Activated CD4-positive, alpha-beta T cell treated with anti-CD3 and anti-CD28 coated beads, Interleukin-2, amount 50 U/mL, for 1 hour (primary cell): ENCODE data around the gene PTPN12.
"Not testable (repeated sequence)": the region's sequence is repeated elsewhere in the genome, so short reads cannot be mapped to it uniquely, and the experiment has no call there.

Experiments used
- DNase-seq: peaks from one replicate; pipeline ENCODE4 v3.0.0-alpha.2; 2020

Gene PTPN12

DNA sequence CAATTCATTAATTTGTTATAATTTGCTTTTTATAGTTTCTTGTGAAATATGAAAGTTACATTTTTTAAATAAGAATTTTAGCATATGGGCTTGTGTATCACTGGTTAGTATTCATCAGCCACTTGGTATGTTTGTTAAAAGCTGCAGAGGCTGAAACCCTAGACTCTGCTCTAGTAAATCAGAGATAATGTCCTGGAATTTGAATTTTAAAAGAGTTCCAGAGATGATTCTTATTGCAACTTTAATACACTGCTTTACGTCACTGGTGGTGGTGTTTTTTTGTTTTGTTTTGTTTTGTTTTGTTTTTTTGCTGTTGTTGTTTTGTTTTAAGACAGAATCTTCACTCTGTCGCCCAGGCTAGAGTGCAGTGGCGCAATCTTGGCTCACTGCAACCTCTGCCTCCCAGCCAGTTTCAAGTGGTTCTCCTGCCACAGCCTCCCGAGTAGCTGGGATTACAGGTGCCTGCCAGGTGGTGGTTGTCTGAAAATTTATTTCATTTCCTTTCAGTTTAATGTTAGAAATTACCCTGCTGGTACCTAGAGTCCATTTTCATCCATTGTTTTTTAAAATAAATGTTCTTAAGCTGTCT is 43.8 kb downstream of the PTPN12 start:
- no peak for DNase-seq

- DNase-seq = no peak
These were observed 50.2 kb downstream of the PTPN12 start for GRCh38 chr7:77587272-77587671.

- no peak for DNase-seq
These were observed 63.9 kb downstream of the PTPN12 start for GRCh38 chr7:77600952-77601351.

GRCh38 chr7:77606562-77606961 is 69.5 kb downstream of the PTPN12 start:
- DNase-seq = no peak

DNA sequence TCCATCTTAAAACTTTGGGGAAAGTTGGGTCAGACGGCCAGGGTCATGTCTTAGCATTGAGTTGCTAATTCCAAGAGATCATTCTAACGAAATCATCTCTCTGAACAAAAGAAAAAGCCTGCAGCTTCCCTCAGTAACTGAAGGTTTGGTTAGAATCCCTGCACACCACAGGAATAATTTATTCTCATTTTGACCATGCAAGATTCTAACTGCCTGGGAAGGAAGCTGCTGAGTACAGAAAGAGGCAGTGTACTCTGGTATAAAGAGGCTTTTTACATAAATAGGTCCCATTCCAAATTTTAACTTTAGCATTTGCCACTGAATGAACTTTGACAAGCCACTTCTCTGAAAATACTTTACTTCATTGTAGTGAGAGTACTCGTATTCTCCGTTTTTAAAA is 82.2 kb downstream of the PTPN12 start:
- no peak for DNase-seq

DNA sequence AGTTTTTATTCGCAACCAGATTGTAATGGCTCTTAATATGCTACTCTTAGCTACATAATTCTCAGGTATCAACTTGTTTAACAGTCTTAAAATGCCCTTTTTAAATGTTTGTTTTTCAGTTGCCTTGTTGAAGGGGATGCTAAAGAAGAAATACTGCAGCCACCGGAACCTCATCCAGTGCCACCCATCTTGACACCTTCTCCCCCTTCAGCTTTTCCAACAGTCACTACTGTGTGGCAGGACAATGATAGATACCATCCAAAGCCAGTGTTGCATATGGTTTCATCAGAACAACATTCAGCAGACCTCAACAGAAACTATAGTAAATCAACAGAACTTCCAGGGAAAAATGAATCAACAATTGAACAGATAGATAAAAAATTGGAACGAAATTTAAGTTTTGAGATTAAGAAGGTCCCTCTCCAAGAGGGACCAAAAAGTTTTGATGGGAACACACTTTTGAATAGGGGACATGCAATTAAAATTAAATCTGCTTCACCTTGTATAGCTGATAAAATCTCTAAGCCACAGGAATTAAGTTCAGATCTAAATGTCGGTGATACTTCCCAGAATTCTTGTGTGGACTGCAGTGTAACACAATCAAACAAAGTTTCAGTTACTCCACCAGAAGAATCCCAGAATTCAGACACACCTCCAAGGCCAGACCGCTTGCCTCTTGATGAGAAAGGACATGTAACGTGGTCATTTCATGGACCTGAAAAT is 89.7 kb downstream of the PTPN12 start:
- DNase-seq = no peak

DNA sequence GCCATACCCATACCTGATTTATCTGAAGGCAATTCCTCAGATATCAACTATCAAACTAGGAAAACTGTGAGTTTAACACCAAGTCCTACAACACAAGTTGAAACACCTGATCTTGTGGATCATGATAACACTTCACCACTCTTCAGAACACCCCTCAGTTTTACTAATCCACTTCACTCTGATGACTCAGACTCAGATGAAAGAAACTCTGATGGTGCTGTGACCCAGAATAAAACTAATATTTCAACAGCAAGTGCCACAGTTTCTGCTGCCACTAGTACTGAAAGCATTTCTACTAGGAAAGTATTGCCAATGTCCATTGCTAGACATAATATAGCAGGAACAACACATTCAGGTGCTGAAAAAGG is 90.2 kb downstream of the PTPN12 start:
- DNase-seq = no peak

DNA sequence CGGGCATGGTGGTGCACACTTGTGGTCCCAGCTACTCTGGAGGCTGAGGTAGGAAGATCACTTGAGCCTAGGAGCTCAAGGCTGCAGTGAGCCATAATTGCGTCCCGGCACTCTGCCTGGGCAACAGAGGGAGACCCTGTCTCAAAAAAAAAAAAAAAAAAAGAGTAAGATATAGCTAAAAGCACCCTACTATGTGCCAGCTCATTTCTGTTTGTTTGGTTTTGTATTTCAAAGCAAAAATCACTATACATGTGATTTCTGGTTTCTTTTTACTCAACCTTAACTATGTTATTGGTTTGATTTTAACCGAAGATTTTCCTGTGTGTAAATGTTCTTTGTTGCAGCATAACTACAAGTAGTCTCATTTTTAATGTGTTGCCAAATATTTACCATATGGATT is 92.7 kb downstream of the PTPN12 start:
- DNase-seq = no peak

DNA sequence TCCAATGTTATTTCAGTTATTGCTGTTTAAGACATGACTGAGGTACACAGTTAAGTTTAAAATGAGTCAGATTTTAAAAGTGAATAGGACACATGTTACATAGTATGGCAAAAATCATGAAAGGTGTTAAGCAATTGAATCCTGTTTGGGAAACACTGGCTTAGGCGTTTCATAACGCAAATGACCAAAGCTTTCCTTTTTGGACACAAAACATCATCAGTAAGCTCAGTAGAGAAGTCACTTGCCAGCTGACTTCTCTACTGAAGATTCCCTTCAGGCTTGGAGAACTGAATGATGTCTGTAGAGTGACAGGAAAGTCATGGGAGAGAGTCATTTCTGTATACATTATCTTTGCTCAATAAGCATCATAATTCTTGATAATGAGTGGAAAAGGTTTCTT is 94.7 kb downstream of the PTPN12 start:
- no peak for DNase-seq

- no peak for DNase-seq
These were observed 107.7 kb downstream of the PTPN12 start for GRCh38 chr7:77644774-77645173.

DNA sequence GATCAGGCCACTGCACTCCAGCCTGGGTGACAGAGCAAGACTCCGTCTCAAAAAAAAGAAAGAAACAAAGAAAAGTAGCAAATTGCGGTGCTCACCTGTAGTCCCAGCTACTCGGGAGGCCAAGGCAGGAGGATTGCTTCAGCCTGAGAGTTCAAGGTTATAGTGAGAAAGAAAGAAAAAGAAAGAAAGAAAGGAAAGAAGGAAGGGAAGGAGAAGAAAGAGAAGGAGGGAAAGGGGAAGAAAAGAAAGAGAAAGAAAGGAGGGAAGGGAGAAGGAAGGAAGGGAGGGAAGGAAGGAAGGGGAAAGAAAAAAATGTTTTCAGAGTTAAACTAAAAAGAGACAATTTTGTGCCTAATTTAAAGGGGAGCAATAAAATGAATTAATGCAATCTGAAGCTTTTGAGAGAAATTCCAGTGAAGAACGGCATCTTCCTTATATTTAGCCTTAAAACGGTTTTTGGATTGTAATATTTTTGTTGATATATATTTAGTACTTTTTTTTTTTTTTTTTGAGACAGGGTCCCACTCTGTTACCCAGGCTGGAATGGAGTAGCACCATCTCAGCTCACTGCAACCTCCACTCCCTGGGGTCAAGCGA is 111.7 kb downstream of the PTPN12 start:
- DNase-seq = no peak

DNA sequence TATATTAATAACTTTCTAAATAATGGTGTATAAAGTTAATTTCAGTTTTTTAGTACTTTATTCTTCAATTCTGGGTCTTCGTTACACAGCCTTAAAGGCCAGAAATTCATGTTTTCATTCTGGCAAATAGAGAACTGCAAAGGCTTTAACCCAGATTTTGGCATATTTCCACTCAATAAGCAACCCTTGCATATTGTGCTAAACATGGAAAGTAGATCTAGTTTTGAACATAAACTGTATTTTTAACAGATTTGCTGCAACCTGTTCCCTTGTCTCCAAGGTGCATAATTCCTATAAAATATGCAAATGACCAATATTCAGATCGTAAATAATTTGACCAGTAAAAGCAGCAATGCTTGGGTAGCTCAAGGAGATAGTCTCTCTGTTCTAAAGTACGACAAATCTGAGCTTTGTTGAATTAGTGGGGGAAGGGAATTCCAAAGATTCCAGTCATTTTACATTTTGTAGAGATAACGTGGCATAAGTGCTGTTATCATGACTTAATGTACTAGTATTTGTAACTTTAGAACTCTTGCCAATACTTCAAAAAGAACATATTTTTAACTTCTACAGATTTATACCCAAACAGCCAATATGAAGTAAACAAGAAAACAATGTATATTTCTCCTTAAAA is 112.7 kb downstream of the PTPN12 start:
- no peak for DNase-seq

- peak; percentile 8 for DNase-seq
These were observed 114.6 kb downstream of the PTPN12 start for GRCh38 chr7:77651575-77652162.

DNA sequence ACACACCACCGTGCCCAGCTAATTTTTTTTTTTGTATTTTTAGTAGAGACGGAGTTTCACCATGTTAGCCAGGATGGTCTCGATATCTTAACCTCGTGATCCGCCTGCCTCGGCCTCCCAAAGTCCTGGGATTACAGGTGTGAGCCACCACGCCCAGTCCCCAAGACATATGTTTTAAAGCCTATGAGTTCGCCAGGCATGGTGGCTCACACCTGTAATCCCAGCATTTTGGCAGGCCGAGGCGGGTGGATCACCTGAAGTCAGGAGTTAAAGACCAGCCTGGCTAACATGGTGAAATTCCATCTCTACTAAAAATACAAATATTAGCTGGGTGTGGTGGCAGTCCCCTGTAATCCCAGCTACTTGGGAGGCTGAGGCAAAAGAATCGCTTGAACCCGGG is 115.7 kb downstream of the PTPN12 start:
- DNase-seq = not testable (repeated sequence)

- DNase-seq = no peak
These were observed 116.5 kb downstream of the PTPN12 start for GRCh38 chr7:77653572-77653971.

GRCh38 chr7:77655356-77655755 is 118.3 kb downstream of the PTPN12 start:
- no peak for DNase-seq

DNA sequence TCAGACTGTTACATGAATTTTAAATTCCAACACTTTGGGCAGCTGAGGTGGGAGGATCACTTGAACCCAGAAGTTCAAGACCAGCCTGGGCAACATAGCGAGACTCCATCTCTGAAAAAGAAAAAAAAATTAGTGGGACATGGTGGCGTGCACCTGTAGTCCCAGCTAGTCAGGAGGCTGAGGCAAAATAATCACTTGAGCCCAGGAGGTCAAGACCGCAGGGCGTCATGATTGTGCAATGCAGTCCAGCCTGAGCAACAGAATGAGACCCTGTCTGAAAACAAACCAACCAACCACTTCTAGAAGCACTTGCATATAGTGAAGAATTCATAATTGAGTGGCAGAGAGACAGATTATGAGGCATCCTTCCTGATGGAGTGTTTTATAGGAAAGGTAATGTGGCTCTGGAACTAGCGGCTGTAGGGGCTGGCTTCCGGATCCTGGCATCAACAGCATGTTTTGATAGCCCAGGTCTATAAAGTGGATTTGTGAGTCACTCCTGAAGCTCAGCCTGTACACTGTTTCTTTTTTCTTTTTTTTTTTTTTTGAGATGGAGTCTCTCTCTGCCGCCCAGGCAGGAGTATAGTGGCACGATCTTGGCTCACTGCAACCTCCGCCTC is 118.9 kb downstream of the PTPN12 start:
- no peak for DNase-seq

DNA sequence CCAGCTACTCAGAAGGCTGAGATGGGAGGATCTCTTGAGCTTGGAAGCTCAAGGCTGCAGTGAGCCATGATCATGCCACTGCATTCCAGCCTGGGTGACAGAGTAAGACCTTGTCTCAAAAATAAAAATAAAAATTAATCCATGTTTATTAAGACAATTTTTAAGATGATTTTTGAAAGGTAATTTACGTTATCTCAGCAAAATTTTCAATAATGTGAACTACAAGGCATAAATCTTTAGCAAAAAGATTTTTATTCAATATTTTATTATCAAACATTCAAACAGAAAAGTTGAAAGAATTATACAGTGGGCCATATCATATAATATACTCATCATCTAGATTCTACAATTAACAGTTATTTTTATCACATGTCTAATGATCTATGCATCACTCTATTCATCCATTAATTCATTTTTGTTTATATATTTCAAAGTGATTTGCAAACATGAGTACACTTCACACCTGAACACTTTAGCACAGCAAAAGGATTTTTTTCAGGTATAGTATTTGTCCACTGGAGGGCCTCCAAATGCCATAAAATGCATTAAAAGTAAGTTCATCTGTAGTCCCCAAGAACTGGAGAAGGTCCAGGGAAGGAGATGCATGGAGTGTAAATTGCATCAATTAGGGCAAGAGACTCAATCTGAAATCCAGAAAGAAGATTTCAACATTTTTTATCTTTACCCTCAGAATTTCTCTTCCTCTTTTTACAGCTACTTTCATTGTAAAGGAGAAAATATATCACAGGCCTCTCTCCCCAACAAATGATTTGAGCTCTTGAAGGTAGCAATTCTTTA is 120.5 kb downstream of the PTPN12 start:
- no peak for DNase-seq

DNA sequence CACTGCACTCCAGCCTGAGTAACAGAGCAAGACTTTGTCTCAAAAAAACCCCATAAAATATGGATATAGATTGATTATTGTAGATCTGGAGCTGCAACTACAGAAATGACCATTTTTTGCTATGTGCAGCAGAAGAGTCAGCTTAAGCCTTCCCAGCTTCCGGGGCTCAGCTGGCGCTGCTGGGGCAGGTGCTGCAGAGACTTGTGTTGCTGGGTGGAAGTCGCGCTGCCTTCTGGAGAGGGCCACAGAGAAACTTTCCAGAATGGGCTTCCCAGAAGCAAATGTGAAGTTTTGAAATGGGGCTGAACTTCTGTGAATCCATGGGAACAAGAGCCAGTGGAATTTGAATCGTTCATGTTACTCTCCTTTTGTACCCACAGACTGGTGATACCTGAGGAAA is 121.8 kb downstream of the PTPN12 start:
- DNase-seq = no peak

- DNase-seq = no peak
These were observed 124.7 kb downstream of the PTPN12 start for GRCh38 chr7:77661816-77662215.

GRCh38 chr7:77662869-77663268 is 125.8 kb downstream of the PTPN12 start:
- no peak for DNase-seq

- no peak for DNase-seq
These were observed 127.6 kb downstream of the PTPN12 start for GRCh38 chr7:77664715-77665114.
